OCI-LY7 (cell line): ENCODE results near the gene UVRAG. TPM values are rescaled to one million over a fixed set of nuclear protein-coding genes. Genes with fewer than 3 reads are reported as not detected.

Experiments
- BruUV-seq: library from RNA; stranded (reverse); fragments of 400-500 nt; replicated peaks from 2 replicates; lab custom pipeline; 2021; lab: Mats Ljungman, UMichigan
- CTCF ChIA-PET: fragments of 300-600 bp; sonication (Branson Sonifier 250); formaldehyde crosslinking; loops from one replicate; lab custom pipeline; 2022; ENCODE audit warnings: antibody characterized with exemption; ENCODE audit not compliant: unreplicated experiment; lab: Charles Lee
- POLR2A ChIA-PET: fragments of 300-600 bp; sonication (Branson Sonifier 250); formaldehyde crosslinking; loops from one replicate; lab custom pipeline; 2022; ENCODE audit warnings: antibody characterized with exemption; lab: Charles Lee
- DNase-seq: peaks from one replicate; pipeline ENCODE4 v3.0.0-alpha.2; 2015; ENCODE audit warnings: low spot score
- H2AFZ ChIP-seq: fragments of 200-600 bp; sonication (generic), shearing (Covaris generic); 2 replicates; pipeline ENCODE4 v1.6.1; 2014; ENCODE audit warnings: mild to moderate bottlenecking, antibody characterized with exemption, low read length, moderate library complexity
- H3K27ac ChIP-seq: fragments of 200-600 bp; sonication (generic); 2 replicates; pipeline ENCODE4 v1.5.1; 2014; ENCODE audit warnings: mixed run types, low read depth, mild to moderate bottlenecking, moderate library complexity, low read length, inconsistent platforms; ENCODE audit not compliant: poor library complexity, severe bottlenecking
- H3K36me3 ChIP-seq: fragments of 200-600 bp; sonication (generic); 2 replicates; pipeline ENCODE4 v1.6.1; 2014; ENCODE audit warnings: mild to moderate bottlenecking, antibody characterized with exemption, low read length, moderate library complexity, mixed read lengths; ENCODE audit not compliant: insufficient read depth
- H3K4me1 ChIP-seq: fragments of 200-600 bp; sonication (generic); 2 replicates; pipeline ENCODE4 v1.5.1; 2014; ENCODE audit warnings: mild to moderate bottlenecking, low read length; ENCODE audit not compliant: insufficient read depth, poor library complexity, severe bottlenecking
- H3K4me2 ChIP-seq: fragments of 200-600 bp; sonication (generic); 2 replicates; pipeline ENCODE4 v1.6.1; 2014; ENCODE audit warnings: mild to moderate bottlenecking, low read length
- H3K4me3 ChIP-seq: fragments of 200-600 bp; sonication (generic); 2 replicates; pipeline ENCODE4 v1.5.1; 2014; ENCODE audit warnings: mild to moderate bottlenecking, low read depth, low read length; ENCODE audit not compliant: poor library complexity, severe bottlenecking
- H3K79me2 ChIP-seq: fragments of 200-600 bp; sonication (generic); 2 replicates; pipeline ENCODE4 v1.6.1; 2016; ENCODE audit warnings: low read depth, mild to moderate bottlenecking, low read length, moderate library complexity, mixed read lengths; ENCODE audit not compliant: insufficient read depth
- H3K9me2 ChIP-seq: fragments of 200-600 bp; sonication (generic); 2 replicates; pipeline ENCODE4 v1.6.1; 2016; ENCODE audit warnings: mild to moderate bottlenecking, low read length, mixed read lengths; ENCODE audit not compliant: insufficient read depth
- H3K9me3 ChIP-seq: fragments of 200-600 bp; sonication (generic); 2 replicates; pipeline ENCODE4 v1.6.1; 2014; ENCODE audit warnings: mild to moderate bottlenecking, mixed run types, low read length, mixed read lengths
- H4K20me1 ChIP-seq: fragments of 200-600 bp; sonication (generic); 2 replicates; pipeline ENCODE4 v1.6.1; 2014; ENCODE audit warnings: mild to moderate bottlenecking, antibody characterized with exemption, low read length, moderate library complexity, mixed read lengths; ENCODE audit not compliant: insufficient read depth
- CTCF ChIP-seq: fragments of 200-600 bp; sonication (generic); conservative IDR thresholded peaks from 2 replicates; pipeline ENCODE4 v1.5.1; 2014; ENCODE audit warnings: mild to moderate bottlenecking, antibody characterized with exemption, low read length, moderate library complexity, mixed read lengths
- EZH2phosphoT487 ChIP-seq: fragments of 200-600 bp; sonication (generic); IDR thresholded peaks from 2 replicates; pipeline ENCODE4 v1.6.1; 2018; ENCODE audit warnings: low read depth, borderline replicate concordance, mild to moderate bottlenecking, mixed run types, antibody characterized with exemption, low read length, moderate library complexity, mixed read lengths
- intact Hi-C: fragments of 100-400 bp; cut with micrococcal nuclease; formaldehyde crosslinking; loops from one replicate; pipeline ENCODE4 v1.10.0; 2022; ENCODE audit not compliant: unreplicated experiment
- total RNA-seq, 2 experiments: library from RNA; depleted of rRNA in 1 of 2; stranded (reverse); fragments of >200 nt in 1 of 2; shearing (Covaris generic) in 1 of 2; gene quantifications; 2 replicates each; pipeline ENCODE4 v1.2.3, GENCODE V29; 2014 to 2022

Gene UVRAG
- total RNA-seq, 2 experiments from 2014 or later: 43.7 to 73.3 TPM

DNA sequence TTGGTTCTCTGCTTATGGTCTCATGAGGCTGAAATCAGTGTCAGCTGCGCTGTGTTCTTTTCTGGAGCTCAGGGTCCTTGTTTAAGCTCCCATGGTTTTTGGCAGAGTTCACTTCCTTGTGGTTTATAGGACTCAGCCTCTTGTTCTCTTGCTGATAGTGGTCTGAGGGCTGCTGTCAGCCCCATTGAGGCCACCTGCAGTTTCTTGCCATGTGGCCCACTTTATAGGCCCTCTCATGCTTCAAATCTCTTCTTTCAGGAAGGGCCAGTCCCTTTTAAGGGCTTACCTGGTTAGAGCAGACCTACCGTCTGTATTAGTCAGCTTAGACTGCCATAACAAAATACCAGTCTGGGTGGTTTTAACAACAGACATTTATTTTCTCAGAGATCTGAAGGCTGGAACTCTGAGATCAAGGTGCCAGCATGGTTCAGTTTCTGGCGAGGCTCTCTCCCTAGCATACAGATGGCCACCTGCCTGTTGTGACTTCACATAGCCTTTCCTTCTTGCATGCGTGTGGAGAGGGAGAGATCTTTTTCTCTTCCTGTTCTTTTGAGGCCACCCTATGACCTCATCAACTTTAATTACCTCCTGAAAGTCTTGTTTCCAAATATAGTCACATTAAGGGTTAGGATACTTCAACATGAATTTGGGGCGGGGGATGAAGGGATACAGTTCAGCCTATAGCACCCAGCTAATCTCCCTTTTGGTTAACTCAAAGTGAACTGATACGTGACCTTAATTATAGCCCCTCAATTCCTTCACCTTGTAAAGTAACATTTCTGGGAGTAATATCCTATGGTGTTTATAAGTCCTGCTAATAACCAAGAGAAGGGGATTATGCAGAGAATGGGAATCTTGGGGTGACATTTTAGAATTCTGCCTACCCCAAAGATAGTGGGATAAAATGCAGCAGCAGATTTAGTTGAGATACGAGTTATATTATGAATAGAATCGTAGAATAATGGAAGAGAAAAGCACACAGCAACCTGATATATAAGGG is 131.8 kb downstream of the UVRAG start:
- Histone ChIP-seq H2AFZ (no peak overlapping the region), H3K9me3 (no peaks in the 10 kb centered on the region), H4K20me1 (peaks cover 8% of the 10 kb centered on the region; the same call in 1 of the 2 replicates), H3K4me1 (no peaks in the 10 kb centered on the region), H3K36me3 (no peaks in the 10 kb centered on the region), H3K9me2 (no peaks in the 10 kb centered on the region), H3K79me2 (no peaks in the 10 kb centered on the region; the same call in 1 of the 2 replicates), H3K4me2 (no peak overlapping the region), H3K27ac (no peak overlapping the region), H3K4me3 (no peak overlapping the region)
- no peak for DNase-seq
- TF ChIP-seq EZH2phosphoT487 (no peak), CTCF (no peak)
- ChIA-PET POLR2A (interaction anchor here (0.8 to 1.3 kb wide), 4 partner anchors 10 to 66 kb away, joined by 3 to 5 read pairs (median 4); no protein-coding TSS in a partner anchor), CTCF (no interaction called here)
- no TSS peak for BruUV-seq
- intact Hi-C loops: no loop called here

DNA sequence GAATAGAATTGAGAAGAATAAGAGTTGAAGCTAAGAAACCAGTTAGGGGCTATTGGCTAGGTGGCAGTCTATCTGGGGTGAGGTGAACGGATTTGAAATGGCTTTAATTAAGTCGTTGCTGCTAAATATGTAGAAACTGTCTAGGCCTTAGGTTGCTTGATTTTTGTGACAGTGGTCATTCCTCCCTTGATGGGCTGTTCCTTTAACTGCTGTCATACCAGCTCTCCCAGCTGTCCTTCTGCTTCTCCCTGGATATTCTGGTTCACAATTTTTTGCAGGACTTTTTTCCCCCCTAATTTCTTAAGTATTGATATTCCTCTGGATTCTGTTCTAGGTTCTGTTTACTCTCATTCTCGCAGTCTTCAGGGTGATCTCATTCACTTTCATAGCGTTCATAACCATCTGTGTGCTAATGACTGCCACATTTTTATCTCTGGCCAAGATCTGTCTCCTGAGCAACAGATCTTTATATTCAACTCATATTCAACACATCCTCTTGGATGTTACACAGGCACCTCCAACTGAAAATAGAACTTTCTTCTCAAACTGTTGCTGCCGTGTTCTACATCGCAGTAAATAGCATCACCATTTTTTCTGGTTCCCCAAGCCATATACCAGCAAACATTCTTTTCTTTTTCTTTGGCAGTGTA is 134.1 kb downstream of the UVRAG start:
- peaks cover 8% of the 10 kb centered on the region; the same call in 1 of the 2 replicates for H4K20me1 ChIP-seq

More for the DNA sequence above, 134.1 kb downstream of the UVRAG start:
- no TSS peak for BruUV-seq
- no peak for DNase-seq
- H3K4me3 ChIP-seq: no peak overlapping the region
- H3K27ac ChIP-seq: no peak overlapping the region
- intact Hi-C loops: no loop called here
- TF ChIP-seq EZH2phosphoT487: no peak
- no peak for TF ChIP-seq CTCF
- H3K79me2 ChIP-seq: peaks cover 6% of the 10 kb centered on the region; the same call in 1 of the 2 replicates
- H3K9me2 ChIP-seq: no peaks in the 10 kb centered on the region
- H2AFZ ChIP-seq: no peak overlapping the region
- peaks cover 4% of the 10 kb centered on the region; the same call in 1 of the 2 replicates for H3K36me3 ChIP-seq
- no peaks in the 10 kb centered on the region for H3K4me1 ChIP-seq
- POLR2A ChIA-PET: no interaction called here
- H3K4me2 ChIP-seq: no peak overlapping the region
- CTCF ChIA-PET: no interaction called here
- H3K9me3 ChIP-seq: no peaks in the 10 kb centered on the region
